GM19397 (cell line): ENCODE measurements around the gene DOCK2.
"Not testable (repeated sequence)": the region's sequence is repeated elsewhere in the genome, so short reads cannot be mapped to it uniquely, and the experiment has no call there.

Source experiments
- ATAC-seq: cut with Tn5 transposase; IDR thresholded peaks from one replicate; pipeline ENCODE4 v1.9.1; 2021; ENCODE audit warnings: mild to moderate bottlenecking, moderate library complexity; ENCODE audit not compliant: unreplicated experiment

The DOCK2 gene

DNA sequence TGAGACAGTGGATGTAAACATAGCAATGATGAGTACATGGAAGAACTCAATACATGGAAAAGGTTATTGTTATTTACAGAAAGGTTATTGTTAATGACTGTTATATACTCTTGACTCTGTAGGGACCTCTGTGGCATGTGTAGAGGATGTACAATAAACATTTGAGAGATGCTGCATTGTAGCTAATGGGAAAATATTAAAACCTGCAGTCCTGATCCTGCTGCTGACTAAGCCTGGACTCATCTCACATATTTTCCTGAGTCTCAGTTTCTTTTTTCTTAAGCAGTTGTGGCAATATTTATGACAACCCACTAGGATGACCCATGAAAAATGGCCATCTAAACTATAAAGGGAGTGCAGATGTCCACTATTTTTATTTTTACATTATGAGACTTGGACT lies 75.4 kb downstream of the DOCK2 start:
- ATAC-seq, result no peak

DNA sequence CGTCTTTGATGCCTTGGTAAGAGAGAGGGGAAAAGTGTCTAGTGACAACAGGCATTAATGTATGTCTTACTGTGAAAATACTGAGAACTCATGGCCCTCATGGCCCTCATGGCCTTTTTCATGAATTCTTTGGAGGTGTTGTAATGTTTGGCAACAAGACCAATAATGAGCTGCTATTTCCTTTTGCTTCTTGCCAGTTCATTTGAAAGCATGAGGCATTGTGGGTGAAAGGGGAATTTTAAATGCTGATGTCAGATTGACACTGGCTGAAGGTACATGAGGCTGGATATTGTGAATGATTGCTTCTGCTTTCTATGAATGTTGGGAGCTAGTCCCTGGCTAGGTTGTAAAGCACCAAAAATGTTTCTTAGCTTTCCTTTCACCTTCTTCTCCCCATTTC lies 79.2 kb downstream of the DOCK2 start:
- no peak for ATAC-seq

- no peak for ATAC-seq
Observed at GRCh38 chr5:169717288-169717687, 80.2 kb downstream of the DOCK2 start.

DNA sequence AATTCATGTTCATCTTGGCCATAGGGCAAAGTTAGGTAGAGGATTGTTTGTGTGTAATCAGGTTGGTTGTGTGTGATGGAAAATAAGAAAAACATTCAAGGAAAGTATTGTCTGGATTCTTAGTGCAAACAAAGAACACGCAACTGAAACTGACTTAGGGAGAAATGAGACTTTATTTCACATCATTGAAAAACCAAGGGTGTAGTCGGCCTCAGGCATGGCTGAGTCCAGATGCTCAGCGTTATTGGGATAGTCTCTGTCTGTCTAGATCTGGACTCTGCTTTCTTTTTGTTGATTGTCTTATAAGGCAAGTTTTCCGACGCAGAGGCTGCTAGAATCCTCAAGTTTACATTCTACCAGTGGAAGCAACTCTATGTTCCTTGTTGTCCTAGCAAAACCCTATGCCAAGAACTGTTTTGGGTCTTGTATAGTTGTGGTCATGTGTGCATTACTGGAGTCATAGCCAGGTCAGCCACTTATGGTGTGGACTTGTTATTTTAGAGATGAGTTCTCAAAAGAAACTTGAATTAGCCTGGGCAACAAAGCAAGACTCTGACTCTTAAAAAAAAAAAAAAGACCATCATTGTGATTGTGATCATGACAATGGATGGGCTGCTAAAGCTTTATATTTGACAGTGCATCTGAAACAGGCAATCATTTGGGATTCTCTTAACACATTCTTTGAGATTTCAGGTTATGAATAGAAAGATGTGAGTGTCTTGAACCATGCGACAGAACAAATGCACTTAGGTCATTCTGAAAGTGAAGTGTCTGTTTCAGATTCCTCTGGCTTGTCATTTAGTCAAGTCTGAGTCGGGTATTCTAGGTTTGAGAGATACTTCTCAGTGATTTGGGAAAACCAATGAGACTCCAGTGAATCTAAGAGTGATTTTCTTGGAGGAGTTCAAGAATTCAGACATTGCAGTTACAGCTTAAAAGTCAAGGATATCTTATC lies 82.6 kb downstream of the DOCK2 start:
- ATAC-seq, result no peak

- no peak for ATAC-seq
Observed at GRCh38 chr5:169721771-169722170, 84.7 kb downstream of the DOCK2 start.

GRCh38 chr5:169723103-169723831 lies 86.2 kb downstream of the DOCK2 start:
- ATAC-seq, result no peak

GRCh38 chr5:169724303-169725087 lies 87.4 kb downstream of the DOCK2 start:
- ATAC-seq, result no peak

- not testable (repeated sequence) for ATAC-seq
Observed at GRCh38 chr5:169725665-169726064, 88.6 kb downstream of the DOCK2 start.

DNA sequence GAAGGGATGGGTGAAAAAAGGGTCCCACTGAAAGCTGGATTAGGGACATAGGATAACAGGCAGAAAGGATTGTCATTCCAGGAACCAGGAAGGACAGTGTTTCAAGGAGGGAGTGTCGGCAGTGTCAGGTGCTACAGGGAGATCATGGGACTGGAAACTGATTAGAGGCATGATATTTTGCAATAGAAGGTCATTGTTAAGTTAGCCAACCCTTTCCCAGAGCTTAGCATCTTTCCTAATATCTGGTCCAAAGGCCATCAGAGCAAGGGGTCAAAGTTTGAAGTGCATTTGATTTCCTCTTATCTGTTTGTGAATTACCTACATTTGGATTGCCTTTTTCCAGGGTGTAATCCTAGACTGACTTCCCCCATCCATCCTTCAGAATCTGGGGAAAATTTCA lies 91.3 kb downstream of the DOCK2 start:
- no peak for ATAC-seq

- no peak for ATAC-seq
Observed at GRCh38 chr5:169731221-169731620, 94.1 kb downstream of the DOCK2 start.

- ATAC-seq, result no peak
Observed at GRCh38 chr5:169732841-169733240, 95.8 kb downstream of the DOCK2 start.

GRCh38 chr5:169735913-169736312 lies 98.8 kb downstream of the DOCK2 start:
- no peak for ATAC-seq

- ATAC-seq, result no peak
Observed at GRCh38 chr5:169736653-169737052, 99.6 kb downstream of the DOCK2 start.

GRCh38 chr5:169740435-169740834 lies 103.4 kb downstream of the DOCK2 start:
- no peak for ATAC-seq

DNA sequence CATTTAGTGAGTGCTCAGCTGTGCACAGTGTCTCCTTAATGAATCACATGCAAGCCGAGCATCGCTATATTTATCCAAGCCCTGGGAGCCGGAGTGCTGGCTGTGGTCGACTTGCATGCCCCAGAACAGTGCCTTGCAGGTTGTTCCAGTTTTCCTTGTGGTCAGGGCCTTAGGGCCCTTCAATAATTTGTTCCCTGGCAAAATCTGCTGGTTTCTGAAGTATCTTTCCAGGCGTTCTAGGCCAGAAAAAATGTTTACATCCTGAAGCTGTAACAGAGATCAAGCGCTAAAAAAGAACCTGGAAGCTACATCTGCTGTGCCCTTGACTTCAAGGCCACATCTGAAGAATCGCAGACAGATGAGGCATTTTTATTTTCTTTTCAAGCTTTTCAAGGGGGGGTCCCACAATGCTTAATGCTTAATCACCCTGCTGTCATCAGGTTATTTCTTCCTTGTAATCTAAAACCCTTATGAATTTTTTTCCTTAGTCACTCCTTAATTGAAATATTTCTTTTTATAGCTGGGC lies 105.8 kb downstream of the DOCK2 start:
- no peak for ATAC-seq

DNA sequence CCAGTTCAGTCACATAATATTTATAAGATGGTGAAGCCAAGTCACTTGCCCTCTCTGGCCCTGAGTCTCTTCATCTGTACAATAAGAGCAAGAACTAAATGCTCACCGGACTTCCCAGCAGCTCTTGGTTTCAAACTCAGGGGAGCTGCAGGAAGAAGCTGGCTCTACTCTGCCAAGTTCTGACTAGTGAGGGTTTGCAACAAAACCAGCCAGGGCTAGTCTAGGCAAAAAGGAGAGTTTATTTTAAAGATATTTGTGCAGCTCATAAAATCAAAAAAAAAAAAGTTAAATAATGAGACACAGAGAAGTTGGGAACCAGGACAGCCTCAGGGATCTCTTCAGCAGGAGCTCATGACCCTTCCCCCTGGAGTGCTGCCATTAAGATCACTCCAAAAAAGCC lies 107.3 kb downstream of the DOCK2 start:
- ATAC-seq, result no peak

DNA sequence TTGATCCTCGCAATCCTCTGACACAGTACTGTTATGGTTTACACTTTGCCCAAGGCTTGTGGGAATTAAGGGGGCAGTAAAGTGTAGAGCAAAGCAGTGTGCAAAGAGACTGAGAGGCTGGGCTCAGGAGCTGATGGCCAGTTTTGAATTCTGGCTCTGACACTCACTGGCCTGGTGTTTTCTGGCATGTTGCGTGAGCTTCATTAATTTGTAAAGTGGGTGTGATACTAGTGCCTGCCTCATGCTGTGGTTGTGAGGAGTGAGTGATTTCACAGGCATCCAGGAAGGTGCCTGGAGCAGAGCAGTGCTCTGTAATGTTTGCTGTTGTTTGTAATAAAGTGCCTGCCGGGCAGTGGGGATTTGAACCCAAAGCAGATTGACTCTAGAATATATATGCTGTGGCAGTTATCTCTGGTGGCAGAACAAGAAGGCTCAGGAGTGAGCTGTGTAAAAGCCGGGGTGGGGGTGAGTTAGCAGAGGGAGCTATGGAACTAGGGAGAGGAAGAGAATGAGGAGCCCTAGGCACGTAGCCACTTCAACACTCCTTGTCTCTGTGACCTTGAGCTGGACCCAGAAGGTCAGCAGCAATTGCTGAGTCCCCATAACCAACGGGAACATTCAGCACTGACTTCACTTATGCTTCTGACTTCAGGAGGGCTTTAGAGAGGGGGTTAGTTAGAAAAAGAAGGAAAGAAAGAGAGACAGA lies 108.5 kb downstream of the DOCK2 start:
- ATAC-seq, result no peak

DNA sequence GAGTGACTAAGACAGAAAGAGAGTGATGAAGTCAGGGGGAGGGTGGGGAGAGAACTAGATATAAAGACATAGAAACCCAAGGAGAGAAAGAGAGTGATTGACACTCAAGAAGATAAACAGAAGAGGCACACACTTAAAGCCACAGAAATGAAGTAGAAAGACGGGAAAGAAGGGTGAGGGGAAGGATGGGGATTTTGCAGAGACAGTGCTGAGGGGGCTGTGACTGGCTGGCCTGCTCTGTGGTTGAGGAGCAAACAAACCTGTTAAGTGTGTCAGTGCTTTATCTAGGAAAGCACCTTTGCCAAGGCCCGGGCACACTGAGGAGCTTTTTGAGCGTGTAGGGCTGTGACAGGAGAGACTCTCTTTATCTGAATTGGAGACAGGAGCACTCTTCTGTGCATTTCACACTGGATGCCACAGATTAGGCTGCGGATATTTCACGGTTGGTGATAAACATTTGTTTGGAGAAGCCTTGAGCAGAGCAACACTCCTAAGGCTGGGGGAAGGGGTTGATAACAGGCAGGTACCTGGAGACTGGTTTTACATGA lies 109.1 kb downstream of the DOCK2 start:
- no peak for ATAC-seq

- no peak for ATAC-seq
Observed at GRCh38 chr5:169748174-169748573, 111.1 kb downstream of the DOCK2 start.

DNA sequence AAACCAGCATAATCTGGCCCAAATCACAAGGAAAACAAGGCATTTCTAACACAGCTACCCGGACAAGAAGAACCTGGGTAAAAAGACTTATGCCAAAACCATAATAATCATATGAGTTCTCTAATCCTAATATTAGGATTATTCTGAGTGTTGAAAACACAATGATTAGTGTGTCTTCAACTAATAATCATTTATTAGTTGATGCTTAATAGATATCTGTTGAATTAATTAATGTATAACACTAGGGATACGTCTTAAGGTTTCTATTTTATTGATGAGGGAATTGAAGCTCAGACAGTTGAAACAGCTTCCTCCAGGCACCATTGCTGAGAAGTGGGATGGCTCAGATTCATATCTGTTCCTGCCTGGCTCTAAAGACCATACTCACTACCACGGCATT lies 112.2 kb downstream of the DOCK2 start:
- ATAC-seq, result no peak
